HG03175 (cell line): ENCODE measurements around the gene LTBP2.

Source experiments
- ATAC-seq: cut with Tn5 transposase; IDR thresholded peaks from one replicate; pipeline ENCODE4 v1.9.1; 2021; ENCODE audit warnings: mild to moderate bottlenecking, moderate library complexity; ENCODE audit not compliant: unreplicated experiment

Gene LTBP2

DNA sequence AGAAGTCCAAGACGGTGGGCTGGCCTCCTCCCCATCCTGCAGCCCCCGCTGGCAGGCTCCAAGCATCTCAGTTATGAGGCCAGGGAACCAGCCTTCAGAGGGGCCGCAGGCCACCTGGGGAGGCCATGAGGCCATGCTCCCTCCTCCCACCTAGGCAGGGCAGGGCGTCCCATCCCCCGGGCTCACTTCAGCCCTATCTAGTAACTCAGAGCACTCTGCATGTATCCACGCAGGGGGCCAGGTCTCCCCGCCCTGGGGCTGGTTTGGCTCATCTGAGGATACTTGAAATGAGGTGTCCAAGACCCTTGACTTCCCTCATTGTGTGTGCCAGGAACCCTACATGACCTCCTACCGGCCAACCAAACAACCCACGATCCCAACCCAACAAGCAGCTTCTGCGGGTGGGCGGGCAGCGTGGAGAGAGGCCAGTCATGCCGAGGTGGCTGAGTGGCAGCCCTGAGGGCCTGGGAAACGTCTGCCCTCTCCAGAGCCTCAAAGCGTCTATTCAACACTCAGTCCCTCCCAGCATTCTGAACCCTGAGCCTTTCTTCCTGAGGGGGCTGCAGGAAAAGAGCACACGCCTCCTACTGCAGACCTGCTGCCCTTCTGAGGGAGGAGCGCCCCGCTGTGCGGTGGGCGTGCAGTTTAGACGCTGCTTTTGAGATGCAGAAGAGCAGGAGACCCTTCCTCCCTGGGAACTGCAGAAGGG is 101.7 kb downstream of the LTBP2 start:
- no peak for ATAC-seq

DNA sequence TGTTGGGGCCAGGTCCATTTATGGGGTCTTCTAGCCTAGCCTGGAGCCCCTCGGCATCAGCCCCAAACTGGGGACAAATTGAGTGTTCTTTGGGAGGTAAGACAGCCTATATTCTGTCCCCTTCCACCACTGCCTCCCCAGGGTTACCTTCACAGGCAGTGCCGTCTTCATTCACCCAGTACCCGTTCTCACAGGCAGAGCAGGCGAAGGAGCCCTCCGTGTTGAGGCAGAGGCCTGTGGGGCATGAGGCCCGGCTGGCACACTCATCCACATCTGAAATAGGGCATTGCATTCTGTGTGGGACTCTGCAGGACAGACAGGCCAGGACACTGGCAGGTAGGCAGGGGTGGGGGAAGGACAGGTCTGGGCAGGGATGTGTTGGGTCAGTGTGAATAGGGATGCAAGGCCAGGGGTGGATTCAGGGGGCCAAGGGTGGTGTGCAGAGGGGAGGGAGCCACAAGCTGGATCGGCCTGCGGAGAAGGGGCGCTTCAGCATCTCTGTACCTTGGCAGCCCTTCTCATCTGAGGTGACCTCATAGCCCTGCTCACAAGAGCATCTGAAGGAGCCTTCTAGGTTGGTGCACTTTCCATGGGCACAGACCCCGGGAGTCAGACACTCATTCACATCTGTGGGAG is 102.3 kb downstream of the LTBP2 start:
- ATAC-seq: no peak

- no peak for ATAC-seq
Measured at GRCh38 chr14:74508844-74509428, 103.1 kb downstream of the LTBP2 start.

DNA sequence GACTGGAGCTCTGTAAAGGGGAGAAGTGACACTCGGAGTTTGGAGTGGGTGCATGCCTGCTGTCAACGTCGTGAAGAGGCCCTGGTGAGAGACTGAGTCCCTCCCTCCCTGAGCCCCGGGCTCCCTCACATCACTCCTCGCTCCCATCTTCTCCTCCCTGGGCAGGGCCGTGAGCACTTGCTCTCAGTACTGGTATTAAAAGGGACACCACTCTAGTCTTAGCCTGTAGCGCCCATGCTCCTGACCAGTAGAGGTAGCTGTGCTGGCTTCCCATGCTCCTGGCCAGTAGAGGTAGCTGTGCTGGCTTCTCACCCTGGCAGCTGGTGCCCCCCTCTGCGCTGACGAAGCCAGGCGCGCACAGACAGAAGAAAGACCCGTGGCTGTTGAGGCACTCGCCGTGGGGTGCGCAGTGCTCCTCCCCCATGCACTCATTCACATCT is 103.7 kb downstream of the LTBP2 start:
- ATAC-seq: no peak

- ATAC-seq: no peak
Measured at GRCh38 chr14:74507840-74508239, 104.2 kb downstream of the LTBP2 start.

DNA sequence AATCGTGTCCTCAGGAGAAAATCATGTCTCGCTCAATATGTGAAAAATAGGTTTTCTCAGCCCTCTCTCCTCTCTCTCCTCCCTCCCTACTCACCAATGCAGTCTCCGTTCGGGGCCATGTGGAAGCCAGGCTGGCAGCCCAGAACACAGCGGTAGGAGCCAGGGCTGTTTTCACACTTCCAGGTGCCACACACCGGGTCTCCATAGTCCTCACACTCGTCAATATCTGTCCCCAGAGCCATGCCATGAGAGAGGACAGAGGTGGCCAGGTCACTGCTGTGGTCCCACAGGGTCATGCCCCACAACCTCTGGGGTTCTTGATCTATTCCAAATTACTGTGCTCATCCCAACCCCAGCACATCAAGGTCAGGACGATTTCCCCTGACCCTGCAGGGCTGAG is 105.0 kb downstream of the LTBP2 start:
- no peak for ATAC-seq

DNA sequence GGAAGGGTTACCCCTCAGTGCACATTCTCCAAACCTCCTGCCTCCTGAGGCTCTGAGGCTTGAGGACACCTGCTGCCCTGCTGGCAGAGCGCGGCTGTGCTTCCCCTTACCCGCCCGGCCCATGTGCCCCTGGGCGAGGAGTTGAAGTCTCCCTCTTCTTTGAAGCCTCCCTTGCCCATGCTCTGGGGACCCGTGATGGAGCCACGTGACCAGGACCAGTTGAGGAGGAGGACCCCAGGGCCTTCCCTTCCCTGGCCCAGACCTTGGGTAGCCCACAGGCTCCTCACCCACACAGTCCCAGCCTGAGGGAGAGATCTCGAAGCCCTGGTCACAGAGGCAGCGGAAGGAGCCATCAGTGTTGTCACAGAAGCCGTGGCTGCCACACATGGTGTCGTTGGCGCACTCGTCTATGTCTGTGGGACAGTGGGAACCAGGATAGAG is 105.6 kb downstream of the LTBP2 start:
- ATAC-seq: no peak

DNA sequence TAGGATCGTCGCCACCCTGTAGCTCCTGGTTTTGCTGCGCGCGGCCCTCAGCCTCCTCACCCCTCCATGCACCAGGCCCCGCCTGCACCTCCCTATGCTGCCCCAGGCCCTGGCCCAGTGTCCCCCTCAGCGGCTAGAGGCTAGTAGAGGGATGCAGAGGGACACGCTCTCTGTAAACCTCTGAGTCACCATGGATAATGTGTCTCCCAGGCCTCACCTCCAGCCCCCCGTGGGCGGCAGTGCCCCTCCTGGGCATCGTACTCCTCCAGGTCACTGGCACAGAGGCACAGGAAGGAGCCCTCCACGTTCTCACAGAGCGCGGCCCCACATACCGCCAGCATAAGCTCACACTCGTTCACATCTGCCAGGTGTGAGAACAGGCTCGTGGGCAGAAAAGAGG is 106.2 kb downstream of the LTBP2 start:
- ATAC-seq: no peak

GRCh38 chr14:74504874-74505720 is 106.9 kb downstream of the LTBP2 start:
- no peak for ATAC-seq

- no peak for ATAC-seq
Measured at GRCh38 chr14:74504412-74504811, 107.6 kb downstream of the LTBP2 start.

DNA sequence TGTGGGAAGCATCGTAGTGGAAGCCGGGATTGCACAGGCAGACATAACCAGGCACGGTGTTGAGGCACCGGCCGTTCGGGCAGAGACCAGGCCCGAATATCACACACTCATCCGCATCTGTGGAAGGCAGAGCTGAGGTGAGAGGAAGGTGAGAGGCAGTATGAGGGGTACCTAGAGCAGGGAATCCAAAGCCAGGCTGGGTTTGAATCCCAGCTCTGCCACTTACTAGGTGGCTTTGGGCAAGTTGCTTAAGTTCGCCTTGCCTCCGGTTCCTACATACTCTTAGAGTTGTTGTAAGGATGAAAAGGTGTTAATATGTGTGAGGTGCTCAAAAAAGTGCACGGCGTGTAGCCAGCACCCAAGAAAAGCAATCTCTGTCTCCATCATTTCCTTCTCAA is 108.1 kb downstream of the LTBP2 start:
- no peak for ATAC-seq

DNA sequence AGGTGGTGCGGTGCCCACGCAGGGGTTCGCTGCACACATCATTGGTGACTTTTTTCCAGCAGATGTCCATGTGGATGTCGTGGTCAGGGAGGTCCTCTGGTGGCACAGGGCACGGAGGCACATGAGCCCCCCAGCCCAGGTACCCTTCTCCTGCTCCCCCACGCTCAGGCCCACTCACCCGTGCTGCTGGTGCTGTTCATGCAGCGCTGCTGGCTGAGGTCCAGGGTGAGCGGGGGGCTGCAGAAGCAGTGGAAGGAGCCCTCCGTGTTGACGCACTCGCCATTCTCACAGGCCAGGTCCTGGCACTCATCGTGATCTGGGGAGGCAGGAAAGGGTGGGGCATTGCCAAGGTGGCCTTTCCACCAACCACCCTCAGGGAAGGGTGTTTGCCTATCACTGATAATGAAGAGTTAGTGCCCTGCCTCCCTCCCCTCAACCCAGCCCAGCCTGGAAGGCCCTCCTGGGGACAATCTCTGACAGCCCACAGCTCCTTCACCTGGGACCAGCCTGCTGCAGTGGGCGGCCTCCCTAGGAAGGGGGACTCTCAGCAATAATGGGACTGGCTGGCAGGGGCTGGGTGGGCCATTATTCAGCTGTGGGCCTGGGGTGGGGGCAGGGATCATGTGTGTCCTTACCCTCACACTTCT is 108.6 kb downstream of the LTBP2 start:
- no peak for ATAC-seq

DNA sequence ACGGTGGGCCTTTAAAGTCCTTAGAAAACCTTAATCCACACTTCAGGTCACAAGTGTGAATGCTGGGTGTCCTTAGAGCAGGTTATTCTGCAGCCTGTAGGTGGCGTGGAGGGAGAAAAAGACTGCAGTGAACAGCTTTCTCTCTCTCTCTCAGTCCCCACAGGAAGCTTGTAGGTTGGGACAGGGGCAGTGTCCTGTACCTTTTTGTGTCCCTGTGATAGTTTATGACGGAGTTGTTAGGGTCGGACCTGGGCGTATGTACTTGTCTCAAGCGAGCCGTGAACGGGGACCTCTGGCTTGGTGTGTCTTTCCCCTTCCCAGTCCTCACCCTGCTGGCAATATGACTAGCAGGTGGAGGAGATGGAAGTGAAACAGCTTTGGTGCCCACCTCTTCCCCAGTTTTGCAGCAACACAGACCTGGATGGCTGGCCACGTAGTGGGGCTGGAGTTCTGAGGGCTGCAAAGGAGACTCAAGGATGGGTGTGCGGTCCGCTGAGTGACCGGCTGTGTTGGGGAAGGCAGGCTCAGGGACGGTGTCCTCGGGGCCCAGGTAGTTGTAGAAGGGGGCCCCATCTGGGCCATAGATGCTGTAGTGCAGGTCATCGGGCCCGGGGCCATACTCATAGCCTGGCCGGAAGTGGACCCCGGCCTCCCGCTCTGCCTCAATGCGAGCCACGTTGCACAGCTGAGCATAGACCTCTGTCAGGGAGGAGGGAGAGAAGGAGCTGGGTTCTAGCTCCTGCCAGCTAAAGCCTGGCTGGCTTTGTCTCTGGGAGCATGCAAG is 109.6 kb downstream of the LTBP2 start:
- no peak for ATAC-seq

DNA sequence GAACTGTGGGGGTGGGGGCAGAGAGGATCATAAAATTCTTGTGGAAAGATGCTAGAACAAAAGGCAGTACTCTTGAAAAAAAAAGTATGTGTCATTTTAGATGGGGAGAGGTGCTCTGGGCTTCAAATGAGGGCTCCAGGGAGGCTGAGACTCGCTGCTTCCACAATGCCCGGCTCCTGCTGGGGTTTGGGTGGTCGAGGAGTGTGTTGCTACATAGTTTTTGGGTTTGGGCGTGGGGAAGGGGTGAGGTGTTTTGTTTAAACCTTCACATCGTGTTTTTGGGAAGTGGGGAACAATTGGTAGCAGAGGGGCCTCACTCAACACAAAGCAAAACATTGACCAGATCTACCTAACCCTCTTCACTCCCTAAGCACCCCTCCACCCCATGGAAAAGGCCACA is 110.3 kb downstream of the LTBP2 start:
- ATAC-seq: no peak

GRCh38 chr14:74501135-74501614 is 110.9 kb downstream of the LTBP2 start:
- no peak for ATAC-seq

GRCh38 chr14:74500417-74501134 is 111.5 kb downstream of the LTBP2 start:
- no peak for ATAC-seq

DNA sequence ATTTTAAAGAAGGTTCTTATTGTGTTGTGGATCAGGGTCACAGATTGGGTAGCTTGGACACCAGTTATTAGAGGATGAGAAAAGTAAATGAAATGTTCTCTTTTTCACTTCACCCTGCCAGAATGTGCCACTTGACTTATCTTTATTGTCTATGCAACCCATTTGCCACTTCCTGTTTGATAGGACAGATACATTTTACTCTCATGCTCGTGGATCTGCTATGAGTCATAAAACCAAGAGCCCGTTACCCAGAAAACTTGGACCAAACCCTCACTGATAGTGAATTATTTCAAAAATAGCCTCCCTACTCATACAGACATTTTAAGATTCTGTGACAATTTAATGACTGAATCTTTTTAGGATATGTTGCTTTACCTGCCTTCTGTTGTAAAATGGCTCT is 116.7 kb downstream of the LTBP2 start:
- ATAC-seq: no peak

DNA sequence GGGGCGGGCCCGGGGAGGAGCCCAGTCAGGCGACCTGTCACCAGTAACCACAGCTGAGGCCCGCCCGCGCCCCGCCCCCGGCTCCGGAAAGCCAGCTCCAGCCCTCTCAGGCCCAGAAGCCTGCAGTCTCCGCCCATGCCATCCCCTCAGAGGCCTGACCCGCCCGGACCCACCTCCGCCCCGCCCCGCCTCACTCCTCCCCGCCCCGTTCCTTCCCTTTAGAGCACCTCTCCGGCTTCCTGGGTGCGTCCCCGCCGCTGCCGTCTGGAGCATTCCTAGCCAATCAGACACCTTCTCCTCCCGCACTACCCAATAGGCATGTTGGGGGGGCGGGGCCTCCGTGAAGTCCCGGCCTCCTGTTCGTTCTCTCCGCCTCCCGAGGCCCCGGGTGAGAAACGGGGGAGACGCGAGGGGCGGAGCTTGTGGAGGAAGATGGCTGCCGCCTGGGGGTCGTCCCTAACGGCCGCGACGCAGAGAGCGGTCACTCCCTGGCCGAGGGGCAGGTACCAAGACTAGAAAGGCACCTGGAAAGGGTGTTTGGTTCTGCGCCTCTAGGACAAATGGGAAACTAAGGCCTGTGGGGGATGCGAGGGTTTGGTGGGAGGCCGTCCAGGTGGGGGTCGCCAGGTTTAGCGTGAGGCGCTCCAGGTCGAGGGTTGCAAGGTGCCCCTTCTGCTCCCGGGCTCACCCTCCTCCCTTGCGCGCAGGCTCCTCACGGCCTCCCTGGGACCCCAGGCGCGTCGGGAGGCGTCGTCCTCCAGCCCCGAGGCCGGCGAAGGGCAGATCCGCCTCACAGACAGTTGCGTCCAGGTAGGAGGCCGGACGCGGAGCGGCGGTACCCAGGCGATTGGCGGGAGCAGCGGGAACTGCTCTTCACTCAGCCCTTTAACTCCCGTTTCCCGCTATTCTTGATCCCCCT is 118.4 kb downstream of the LTBP2 start, which contains the start of gene ISCA2:
Gene ISCA2 (plus strand): TSS at position 423 of the 919 bp plus-strand sequence. CDS start 10 bp downstream, at position 433.
- peak; percentile 91 for ATAC-seq
